Liver (tissue), 3 donors: ENCODE results near the gene RRP15.

Source experiments
- CTCF ChIP-seq: fragments of 150-350 bp; IDR thresholded peaks from 2 replicates; pipeline ENCODE4 v1.5.1; 2017; ENCODE audit warnings: improper control_type of control experiment, low read depth, low read length; ENCODE audit not compliant: missing input control
- EGR1 ChIP-seq, 2 donors: IDR thresholded peaks; 2 replicates each; pipeline ENCODE4 v1.6.1; 2016 to 2018; ENCODE audit warnings: antibody characterized with exemption in 2 of 2, low read depth in 2 of 2
- GABPA ChIP-seq, 2 donors: IDR thresholded peaks in 1 of 2; conservative IDR thresholded peaks in 1 of 2; 2 replicates each; pipeline ENCODE4 v1.6.1; 2016; ENCODE audit warnings: antibody characterized with exemption in 2 of 2, mild to moderate bottlenecking in 1 of 2, moderate library complexity in 1 of 2
- RAD21 ChIP-seq, 2 donors: IDR thresholded peaks; 2 replicates each; pipeline ENCODE4 v1.6.1; 2016; ENCODE audit warnings: antibody characterized with exemption in 2 of 2, mild to moderate bottlenecking in 2 of 2
- REST ChIP-seq: IDR thresholded peaks from 2 replicates; pipeline ENCODE4 v1.6.1; 2016; ENCODE audit warnings: antibody characterized with exemption, mild to moderate bottlenecking
- SP1 ChIP-seq: IDR thresholded peaks from 2 replicates; pipeline ENCODE4 v1.6.1; 2018; ENCODE audit warnings: antibody characterized with exemption, mild to moderate bottlenecking
- YY1 ChIP-seq: IDR thresholded peaks from 2 replicates; pipeline ENCODE4 v1.6.1; 2016; ENCODE audit warnings: antibody characterized with exemption, mild to moderate bottlenecking
- donor health status: healthy.
- donor health status: healthy.

GRCh38 chr1:218382261-218382660, 97.2 kb downstream of the RRP15 start:
- TF ChIP-seq CTCF (no peak), SP1 (no peak), YY1 (no peak), RAD21 (IDR thresholded peaks at IDR 0.05) (no peak), GABPA (IDR thresholded peaks at IDR 0.05 in 1 of 2, conservative IDR thresholded peaks at IDR 0.05 in 1 of 2) (no peak), REST (no peak), EGR1 (IDR thresholded peaks at IDR 0.05; ENCODE audit: low read depth in 2 of 2) (no peak)
